ENCODE data around the gene C15orf62. TPM values are rescaled to one million over a fixed set of nuclear protein-coding genes. Genes with fewer than 3 reads are reported as not detected.

C15orf62 gene
- total RNA-seq, 2 donors from 2014 or later: 0.12 to 0.22 TPM

- ATAC-seq (no peak), DNase-seq (ENCODE audit: low spot score) (no peak)
- Mint-ChIP-seq H3K9me3 (no peaks in the 10 kb centered on the region), H3K4me1 (ENCODE audit: low read depth in 2 of 2) (peaks cover 30 to 36% of the 10 kb centered on the region in 2 donors), H3K4me3 (no peak overlapping the region), H3K27ac (no peak overlapping the region), H3K36me3 (no peaks in the 10 kb centered on the region), H3K27me3 (no peaks in the 10 kb centered on the region)
Observed at GRCh38 chr15:40766194-40766815, 3.5 kb upstream of the C15orf62 start.

DNA sequence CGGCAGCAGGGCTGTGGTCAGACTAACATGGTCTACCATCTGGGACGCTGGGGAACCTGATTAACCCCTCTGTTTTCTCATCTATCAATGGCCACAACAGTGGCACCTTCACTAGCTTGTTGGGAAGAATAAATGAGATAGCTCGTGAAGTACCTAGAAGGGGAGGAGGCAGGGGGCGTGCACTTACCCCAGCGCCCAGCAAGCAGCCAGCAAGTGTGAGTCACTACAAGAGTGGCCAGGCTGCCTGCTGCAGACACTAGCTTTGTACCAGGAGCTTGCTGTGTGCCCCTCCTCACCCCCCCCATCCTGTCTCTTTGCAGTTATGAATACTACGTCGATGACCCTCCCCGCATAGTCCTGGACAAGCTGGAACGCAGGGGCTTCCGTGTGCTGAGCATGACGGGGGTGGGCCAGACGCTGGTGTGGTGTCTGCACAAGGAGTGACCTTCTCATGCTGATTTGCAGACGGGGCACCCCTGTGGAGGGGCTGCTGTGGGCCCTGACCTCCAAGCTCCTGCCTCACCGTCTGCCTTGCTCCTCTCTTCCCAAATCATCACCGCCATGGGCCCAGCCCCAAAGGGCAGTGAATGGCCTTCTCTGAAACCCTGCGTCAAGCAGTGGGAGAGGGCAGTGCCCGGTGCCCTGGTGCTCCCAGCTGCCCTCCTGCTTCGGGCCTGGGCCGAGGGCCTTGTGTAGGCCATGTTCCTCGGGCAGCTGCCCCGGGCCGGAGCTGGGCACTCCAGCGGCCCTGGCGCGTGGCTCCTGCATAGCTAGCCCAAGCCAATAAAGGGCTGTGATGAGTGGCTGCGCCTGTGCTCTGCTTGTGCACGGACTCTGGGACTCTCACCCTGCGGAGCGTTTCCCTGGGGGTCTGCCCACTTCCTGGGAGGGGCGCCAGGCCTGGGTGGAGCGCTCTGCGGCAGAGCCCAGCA, 2.6 kb upstream of the C15orf62 start:
- DNase-seq (ENCODE audit: low spot score) (peak; percentile 55), ATAC-seq (no peak)
- H3K36me3 Mint-ChIP-seq: no peaks in the 10 kb centered on the region
- H3K9me3 Mint-ChIP-seq: no peaks in the 10 kb centered on the region
- no peak overlapping the region for H3K27ac Mint-ChIP-seq
- H3K4me3 Mint-ChIP-seq: no peak overlapping the region
- peaks cover 30 to 36% of the 10 kb centered on the region in 2 donors for H3K4me1 Mint-ChIP-seq (ENCODE audit: low read depth in 2 of 2)
- no peaks in the 10 kb centered on the region for H3K27me3 Mint-ChIP-seq

DNA sequence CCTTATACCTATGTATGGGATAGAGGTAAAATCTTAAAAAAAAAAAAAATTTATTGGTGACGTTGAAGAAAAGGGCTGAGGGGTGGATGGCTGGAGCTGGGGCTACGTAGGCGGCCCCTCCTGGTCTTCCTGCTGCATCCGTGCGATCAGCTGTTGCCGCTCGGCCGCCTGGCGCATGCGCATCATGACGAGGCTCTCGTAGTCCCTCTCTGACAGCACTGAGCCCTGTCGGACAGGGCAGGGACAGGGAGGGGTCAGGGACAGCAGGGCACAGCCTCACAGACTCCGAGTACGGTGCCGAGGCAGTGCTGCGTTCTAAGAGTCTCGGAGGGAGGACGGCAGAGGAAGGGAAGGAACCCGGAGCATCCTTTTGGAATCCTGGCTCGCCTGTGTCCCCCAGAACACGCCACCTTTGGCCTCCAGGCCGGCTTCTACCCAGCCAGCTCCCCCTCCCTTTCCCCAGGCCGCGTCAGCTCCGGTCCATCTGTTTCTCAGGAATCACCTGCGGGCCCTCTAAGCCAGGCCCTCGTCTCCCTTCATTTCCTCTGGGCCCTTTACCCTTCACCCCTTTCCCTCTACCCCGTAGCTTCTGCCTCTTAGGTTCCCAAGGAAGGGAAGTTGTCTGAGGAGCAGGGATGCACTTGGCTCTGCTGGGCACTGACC, 1.8 kb upstream of the C15orf62 start:
- H3K36me3 Mint-ChIP-seq: no peaks in the 10 kb centered on the region
- peak; percentile 16 for DNase-seq (ENCODE audit: low spot score)
- H3K4me3 Mint-ChIP-seq: no peak overlapping the region
- H3K4me1 Mint-ChIP-seq (ENCODE audit: low read depth in 2 of 2): peaks cover 30 to 36% of the 10 kb centered on the region in 2 donors
- H3K27ac Mint-ChIP-seq: peak overlapping the region in 1 of 2 donors; percentile 89
- ATAC-seq: no peak
- H3K27me3 Mint-ChIP-seq: no peaks in the 10 kb centered on the region
- H3K9me3 Mint-ChIP-seq: no peaks in the 10 kb centered on the region

- Mint-ChIP-seq H3K4me1 (ENCODE audit: low read depth in 2 of 2) (peaks cover 25 to 36% of the 10 kb centered on the region in 2 donors), H3K27ac (peak overlapping the region; percentile 55 to 89), H3K36me3 (no peaks in the 10 kb centered on the region), H3K4me3 (no peak overlapping the region), H3K27me3 (no peaks in the 10 kb centered on the region), H3K9me3 (no peaks in the 10 kb centered on the region)
- ATAC-seq (no peak), DNase-seq (ENCODE audit: low spot score) (no peak)
Observed at GRCh38 chr15:40768521-40769273, 1.1 kb upstream of the C15orf62 start.

GRCh38 chr15:40770147-40770721, 454 bp downstream of the C15orf62 start:
- peak overlapping the region; percentile 30 for H3K4me3 Mint-ChIP-seq
- peaks cover 5% of the 10 kb centered on the region for H3K36me3 Mint-ChIP-seq
- H3K4me1 Mint-ChIP-seq (ENCODE audit: low read depth in 2 of 2): peaks cover 22 to 29% of the 10 kb centered on the region in 2 donors
- DNase-seq (ENCODE audit: low spot score) (peak; percentile 58), ATAC-seq (no peak)
- peak overlapping the region; percentile 55 to 89 for H3K27ac Mint-ChIP-seq
- no peaks in the 10 kb centered on the region for H3K27me3 Mint-ChIP-seq
- H3K9me3 Mint-ChIP-seq: no peaks in the 10 kb centered on the region

DNA sequence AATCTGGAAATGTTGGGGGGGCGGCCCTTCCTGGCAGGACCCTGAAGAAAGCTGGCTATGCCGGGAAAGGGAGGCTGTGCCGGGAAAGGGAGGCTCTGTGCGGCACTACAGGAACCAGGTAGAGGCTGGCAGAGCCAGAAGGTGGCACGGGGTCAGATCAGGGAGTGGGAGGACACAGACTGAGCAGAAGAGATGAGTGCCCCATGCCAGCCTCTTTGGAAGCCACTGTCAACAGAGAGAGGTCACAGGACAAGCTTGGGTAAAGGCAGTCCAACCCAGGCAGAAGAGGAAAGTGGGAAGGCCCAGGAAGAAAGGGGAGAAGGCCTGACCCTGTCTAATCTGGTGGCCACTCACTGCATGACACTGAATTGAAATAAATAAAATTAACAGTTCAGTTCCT, 1.5 kb downstream of the C15orf62 start:
- Mint-ChIP-seq H3K27ac (no peak overlapping the region), H3K4me1 (ENCODE audit: low read depth in 2 of 2) (peaks cover 16 to 21% of the 10 kb centered on the region in 2 donors), H3K9me3 (no peaks in the 10 kb centered on the region), H3K4me3 (no peak overlapping the region), H3K27me3 (no peaks in the 10 kb centered on the region), H3K36me3 (peaks cover 5% of the 10 kb centered on the region)
- ATAC-seq (no peak), DNase-seq (ENCODE audit: low spot score) (peak; percentile 29)

GRCh38 chr15:40772014-40772413, 2.2 kb downstream of the C15orf62 start:
- Mint-ChIP-seq H3K36me3 (peaks cover 9% of the 10 kb centered on the region), H3K4me1 (ENCODE audit: low read depth in 2 of 2) (peaks cover 24 to 29% of the 10 kb centered on the region in 2 donors), H3K4me3 (no peak overlapping the region), H3K9me3 (no peaks in the 10 kb centered on the region), H3K27me3 (no peaks in the 10 kb centered on the region), H3K27ac (no peak overlapping the region)
- no peak for ATAC-seq
- DNase-seq (ENCODE audit: low spot score): peak; percentile 58

DNA sequence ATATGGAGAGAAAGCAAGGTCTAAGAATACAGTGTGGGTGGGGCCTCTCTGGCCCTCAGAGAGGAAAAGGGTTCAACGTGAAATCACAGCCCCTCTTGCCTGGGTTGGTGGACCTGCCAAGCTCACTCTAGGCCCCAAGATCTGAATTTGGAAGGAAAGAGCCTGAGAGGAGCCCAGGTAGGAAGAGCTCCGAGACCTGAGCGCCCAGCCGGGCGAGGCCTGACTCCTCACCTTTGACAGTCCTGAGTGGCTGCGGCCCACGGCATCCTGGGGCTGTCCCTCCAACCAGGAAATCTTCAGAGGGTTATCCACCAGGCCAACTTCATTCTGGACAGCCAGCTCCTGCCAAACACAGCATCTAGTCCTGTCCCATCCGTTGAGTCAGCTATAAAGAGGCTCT, 3.7 kb downstream of the C15orf62 start:
- Mint-ChIP-seq H3K9me3 (no peaks in the 10 kb centered on the region), H3K4me3 (no peak overlapping the region), H3K4me1 (ENCODE audit: low read depth in 2 of 2) (peaks cover 25 to 26% of the 10 kb centered on the region in 2 donors), H3K27ac (no peak overlapping the region), H3K27me3 (no peaks in the 10 kb centered on the region), H3K36me3 (peaks cover 9% of the 10 kb centered on the region)
- ATAC-seq (no peak), DNase-seq (ENCODE audit: low spot score) (peak; percentile 22)

GRCh38 chr15:40773902-40774301, 4.1 kb downstream of the C15orf62 start:
- ATAC-seq (no peak), DNase-seq (ENCODE audit: low spot score) (no peak)
- no peak overlapping the region for H3K4me3 Mint-ChIP-seq
- H3K4me1 Mint-ChIP-seq (ENCODE audit: low read depth in 2 of 2): peaks cover 21 to 22% of the 10 kb centered on the region in 2 donors
- no peaks in the 10 kb centered on the region for H3K9me3 Mint-ChIP-seq
- H3K27ac Mint-ChIP-seq: no peak overlapping the region
- H3K36me3 Mint-ChIP-seq: peaks cover 9% of the 10 kb centered on the region
- no peaks in the 10 kb centered on the region for H3K27me3 Mint-ChIP-seq

GRCh38 chr15:40775007-40775406, 5.2 kb downstream of the C15orf62 start:
- Mint-ChIP-seq H3K27me3 (no peaks in the 10 kb centered on the region), H3K9me3 (no peaks in the 10 kb centered on the region), H3K4me3 (no peak overlapping the region), H3K36me3 (peaks cover 14% of the 10 kb centered on the region), H3K27ac (no peak overlapping the region), H3K4me1 (ENCODE audit: low read depth in 2 of 2) (peaks cover 16 to 17% of the 10 kb centered on the region in 2 donors)
- DNase-seq (ENCODE audit: low spot score) (peak; percentile 12), ATAC-seq (no peak)

DNA sequence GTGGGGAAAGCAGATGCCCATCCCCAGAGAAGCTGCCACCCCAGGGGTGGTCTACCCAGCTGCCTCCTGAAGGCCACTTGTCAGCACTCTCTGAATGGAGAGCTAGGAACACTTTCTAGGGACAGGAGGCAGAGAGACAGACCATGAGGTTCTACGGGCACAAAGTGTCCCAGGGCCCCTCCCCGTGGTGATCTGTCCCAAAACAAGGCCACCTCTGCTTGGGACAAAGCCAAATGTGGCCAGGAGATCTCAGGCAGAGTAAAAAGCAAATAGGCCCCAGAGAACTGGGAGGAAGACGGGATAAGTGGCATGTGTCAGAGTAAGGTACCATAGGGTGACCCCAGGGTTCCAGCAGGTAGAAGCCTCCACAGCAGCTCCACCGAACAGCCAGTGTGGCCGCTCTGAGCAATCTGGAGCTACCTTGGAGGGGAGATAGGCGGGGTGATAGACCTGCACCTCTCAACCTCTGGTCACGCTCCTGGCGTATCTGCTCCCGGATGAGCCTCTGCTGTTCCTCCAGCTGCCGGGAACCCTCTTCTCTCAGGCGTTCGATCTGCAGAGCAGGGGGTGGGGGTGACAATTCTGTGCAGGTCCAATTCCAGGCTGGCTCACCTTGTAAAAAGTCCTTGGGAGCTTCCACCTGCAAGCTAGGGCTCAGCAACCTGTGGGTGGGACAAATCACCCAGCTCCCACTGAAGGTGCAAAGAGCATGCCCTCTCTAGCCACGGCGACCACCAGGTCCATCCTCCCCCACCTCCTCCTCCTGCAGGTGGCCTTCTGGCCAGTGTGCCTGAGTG, 6.2 kb downstream of the C15orf62 start:
- Mint-ChIP-seq H3K4me3 (no peak overlapping the region), H3K36me3 (peaks cover 14% of the 10 kb centered on the region), H3K27ac (peak overlapping the region; percentile 20 to 50)

DNA sequence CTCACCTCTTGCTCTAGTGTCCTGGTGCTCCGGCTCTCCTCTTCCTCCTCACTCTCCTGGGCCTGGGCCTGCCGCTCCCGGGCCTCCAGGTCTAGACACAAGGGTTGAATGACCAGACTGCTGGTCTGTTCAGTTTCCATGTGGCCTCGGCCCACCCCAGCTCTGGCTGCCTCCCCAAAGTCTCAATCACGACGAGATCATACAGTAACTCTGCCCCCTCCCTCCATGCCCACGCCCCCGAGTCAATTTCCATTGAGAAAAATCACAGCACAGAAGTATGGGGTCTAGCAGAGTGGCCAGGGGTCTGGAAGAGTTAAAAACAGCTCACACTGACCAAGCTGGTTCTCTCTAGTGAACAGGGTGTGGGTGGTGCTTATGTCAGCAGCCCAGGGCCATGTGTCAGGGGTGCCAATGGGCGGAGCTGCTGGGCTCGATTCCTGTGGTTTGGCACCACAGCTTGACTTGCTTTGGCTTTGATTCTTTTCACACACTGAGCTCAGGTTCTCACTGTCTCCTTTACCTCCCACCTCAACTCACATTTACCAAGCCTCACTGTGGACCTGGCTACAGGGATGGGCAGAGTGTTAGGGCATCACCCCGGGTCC, 6.9 kb downstream of the C15orf62 start:
- no peaks in the 10 kb centered on the region for H3K27me3 Mint-ChIP-seq
- H3K27ac Mint-ChIP-seq: peak overlapping the region; percentile 20 to 50
- ATAC-seq: peak; percentile 97
- H3K4me1 Mint-ChIP-seq (ENCODE audit: low read depth in 2 of 2): peaks cover 13 to 14% of the 10 kb centered on the region in 2 donors
- H3K36me3 Mint-ChIP-seq: peaks cover 14% of the 10 kb centered on the region
- H3K4me3 Mint-ChIP-seq: peak overlapping the region; percentile 51
- DNase-seq (ENCODE audit: low spot score): peak; percentile 79
- no peaks in the 10 kb centered on the region for H3K9me3 Mint-ChIP-seq

More for the DNA sequence above, 6.2 kb downstream of the C15orf62 start:
- DNase-seq (ENCODE audit: low spot score): peak; percentile 35
- ATAC-seq: no peak
- peaks cover 13 to 14% of the 10 kb centered on the region in 2 donors for H3K4me1 Mint-ChIP-seq (ENCODE audit: low read depth in 2 of 2)
- H3K27me3 Mint-ChIP-seq: no peaks in the 10 kb centered on the region
- H3K9me3 Mint-ChIP-seq: no peaks in the 10 kb centered on the region

Data from natural killer cell treated with Interleukin-12 subunit alpha and Interleukin-12 subunit beta and Interleukin-15 and Interleukin-18, amount 100 ng/mL, for 72 hours (primary cell).